HepG2 (cell line): ENCODE measurements around the gene SLC25A43. TPM values are rescaled to one million over a fixed set of nuclear protein-coding genes. Genes with fewer than 3 reads are reported as not detected.

Source experiments
- ATAC-seq: fragments of 200-7000 bp; cut with Tn5 transposase; 3 replicates; pipeline ENCODE4 v1.9.1; 2020; ENCODE audit warnings: mild to moderate bottlenecking, moderate library complexity
- BruUV-seq: library from RNA; stranded (reverse); fragments of 400-500 nt; replicated peaks from 2 replicates; lab custom pipeline; 2021; lab: Mats Ljungman, UMichigan
- CTCF ChIA-PET: fragments of 300-600 bp; formaldehyde crosslinking; extraction: SDS; loops from one replicate; lab custom pipeline; 2021; ENCODE audit warnings: low total read pairs, inconsistent platforms, low intra/inter-chr PET ratio; lab: Yijun Ruan, JAX
- POLR2A ChIA-PET: fragments of 350-600 bp; sonication (Branson Sonifier 250); formaldehyde crosslinking; loops from one replicate; lab custom pipeline; 2020; ENCODE audit warnings: antibody characterized with exemption, inconsistent platforms; lab: Yijun Ruan, JAX
- DNase-seq: peaks from one replicate; pipeline ENCODE4 v3.0.0-alpha.2; 2015; ENCODE audit warnings: low spot score
- FAIRE-seq: peaks from 3 replicates; lab custom pipeline; 2011; peaks lifted over from hg19 to GRCh38; lab: Jason Lieb, UNC
- H2AFZ ChIP-seq: one replicate; pipeline ENCODE4 v1.6.1; 2011; ENCODE audit warnings: low read length, inconsistent platforms
- H3K27ac ChIP-seq: fragments of 300-600 bp; 3 replicates; pipeline ENCODE4 v1.8.0; 2011; ENCODE audit warnings: mixed run types, mild to moderate bottlenecking, mixed read lengths, low read length, inconsistent platforms; ENCODE audit not compliant: insufficient read depth; ENCODE audit errors: extremely low read length
- H3K27me3 ChIP-seq, 2 experiments: fragments of 200-600 bp in 1 of 2; 2 replicates in 1 of 2; 3 replicates in 1 of 2; pipeline versions ENCODE4 v1.6.0 to v1.8.0; 2011; ENCODE audit warnings: low read length in 2 of 2, mild to moderate bottlenecking in 2 of 2, moderate library complexity in 2 of 2, inconsistent platforms in 1 of 2; ENCODE audit not compliant: insufficient read depth in 2 of 2, control insufficient read depth in 1 of 2
- H3K36me3 ChIP-seq, 2 experiments: fragments of 200-600 bp in 1 of 2; replicated peaks in 1 of 2; 2 replicates in 1 of 2; 3 replicates in 1 of 2; pipeline versions ENCODE4 v1.5.1 to v1.8.0; 2011; ENCODE audit warnings: low read length in 2 of 2, inconsistent platforms in 1 of 2; ENCODE audit not compliant: insufficient read depth in 2 of 2, control insufficient read depth in 1 of 2
- H3K4me1 ChIP-seq: 2 replicates; pipeline ENCODE4 v1.5.1; 2012; ENCODE audit warnings: low read length, inconsistent platforms; ENCODE audit not compliant: insufficient read depth
- H3K4me2 ChIP-seq: 2 replicates; pipeline ENCODE4 v1.6.0; 2011; ENCODE audit warnings: low read depth, low read length, inconsistent platforms
- H3K4me3 ChIP-seq, 3 experiments: fragments of 200-600 bp in 1 of 3; sonication (generic), shearing (Covaris generic) in 1 of 3; replicated peaks in 1 of 3; 2 replicates each; pipeline ENCODE4 v1.5.1; 2011 to 2016; ENCODE audit warnings: low read length in 3 of 3, inconsistent platforms in 2 of 3, low read depth in 2 of 3, mild to moderate bottlenecking in 2 of 3, control low read depth in 1 of 3, mixed read lengths in 1 of 3; ENCODE audit not compliant: insufficient read depth in 1 of 3
- H3K79me2 ChIP-seq: one replicate; pipeline ENCODE4 v1.6.1; 2011; ENCODE audit warnings: low read length, inconsistent platforms; ENCODE audit not compliant: insufficient read depth
- H3K9ac ChIP-seq: 2 replicates; pipeline ENCODE4 v1.6.0; 2011; ENCODE audit warnings: mild to moderate bottlenecking, low read depth, low read length, inconsistent platforms; ENCODE audit not compliant: insufficient read depth
- H3K9me3 ChIP-seq: 2 replicates; pipeline ENCODE4 v1.5.1; 2012; ENCODE audit warnings: mild to moderate bottlenecking, low read length
- H4K20me1 ChIP-seq: 2 replicates; pipeline ENCODE4 v1.6.0; 2011; ENCODE audit warnings: inconsistent platforms, mild to moderate bottlenecking, low read length, moderate library complexity; ENCODE audit not compliant: insufficient read depth
- ATF1 ChIP-seq: IDR thresholded peaks from 2 replicates; pipeline ENCODE4 v1.6.1; 2016; ENCODE audit warnings: mild to moderate bottlenecking, control low read depth
- ATF2 ChIP-seq: sonication (generic); formaldehyde crosslinking; IDR thresholded peaks from 2 replicates; pipeline ENCODE4 v1.4.0; 2020; ENCODE audit warnings: missing genetic modification reagents
- PLRG1 ChIP-seq: fragments of 450-650 bp; conservative IDR thresholded peaks from 2 replicates; pipeline ENCODE4 v1.6.1; 2016
- SOX6 ChIP-seq, 2 experiments: fragments of 450-650 bp in 1 of 2; sonication (generic) in 1 of 2; formaldehyde crosslinking in 1 of 2; IDR thresholded peaks; 2 replicates each; pipeline versions ENCODE4 v1.4.0 to v1.6.1; 2017 to 2020; ENCODE audit warnings: antibody characterized with exemption in 1 of 2, mild to moderate bottlenecking in 1 of 2, missing genetic modification reagents in 1 of 2
- TCF7L2 ChIP-seq: IDR thresholded peaks from 2 replicates; pipeline ENCODE4 v1.6.1; 2011; ENCODE audit warnings: mild to moderate bottlenecking, low read depth, low read length, moderate library complexity
- ZFP82 ChIP-seq: sonication (generic); formaldehyde crosslinking; IDR thresholded peaks from 2 replicates; pipeline ENCODE4 v1.5.1; 2020; ENCODE audit warnings: mild to moderate bottlenecking, missing genetic modification reagents, borderline replicate concordance
- ZNF850 ChIP-seq: sonication (generic); formaldehyde crosslinking; conservative IDR thresholded peaks from 2 replicates; pipeline ENCODE4 v1.9.0; 2021; ENCODE audit warnings: mild to moderate bottlenecking, missing genetic modification reagents
- in situ Hi-C: cut with HindIII; loops from 2 replicates; pipeline ENCODE4 v1.10.0; 2017; ENCODE audit warnings: low pct_unique_long_range_greater_than_20kb; ENCODE audit not compliant: extremely low pct_ligation_motif_present
- intact Hi-C: fragments of 100-400 bp; cut with micrococcal nuclease; formaldehyde crosslinking; loops from one replicate; pipeline ENCODE4 v1.10.0; 2022; ENCODE audit not compliant: unreplicated experiment
- polyA plus RNA-seq, 8 experiments: library from polyadenylated mRNA; depleted of rRNA in 3 of 8; stranded (reverse) in 7 of 8; unstranded in 1 of 8; fragments of >200 nt; fragmentation: Illumina TruSeq in 4 of 8; extraction: Trizol in 4 of 8; gene quantifications; 2 replicates each; pipeline versions ENCODE4 v1.2.1 to v1.2.3, GENCODE V29; 2011 to 2016; ENCODE audit warnings: low read depth in 4 of 8, missing spikeins in 1 of 8, mixed read lengths in 1 of 8; ENCODE audit not compliant: insufficient read depth in 1 of 8
- total RNA-seq, 5 experiments: library from RNA; depleted of rRNA; stranded (reverse); fragments of >200 nt; fragmentation: Illumina TruSeq; extraction: Trizol; gene quantifications; 2 replicates each; pipeline ENCODE4 v1.2.3, GENCODE V29; 2016; ENCODE audit warnings: low read depth in 1 of 5

The SLC25A43 gene
- total and polyA plus RNA-seq, 2 of the 13 experiments (the other 11 are each of a cell fraction or from before 2014, with no cell fraction given) = 5.8 to 13.2 TPM

GRCh38 chrX:119381349-119381944, 17.7 kb upstream of the SLC25A43 start (continued):
- TF ChIP-seq ZFP82 (no peak), ATF2 (CRISPR knock-in tag) (no peak)

- TF ChIP-seq SOX6 (IDR thresholded peaks at IDR 0.05) (no peak), SOX6 (CRISPR knock-in tag; IDR thresholded peaks at IDR 0.05) (no peak), TCF7L2 (no peak), ATF1 (CRISPR knock-in tag) (no peak), ZNF850 (CRISPR knock-in tag) (no peak), PLRG1 (no peak)
- intact Hi-C loops = no loop called here
- DNase-seq = no peak
- H2AFZ ChIP-seq = no peak overlapping the region
- BruUV-seq = no TSS peak
- ChIA-PET POLR2A (no interaction called here), CTCF (no interaction called here)
- no peak for FAIRE-seq
- H3K36me3 ChIP-seq = no peaks in the 10 kb centered on the region
- H3K4me2 ChIP-seq = no peak overlapping the region
- ATAC-seq = no peak
- in situ Hi-C loops = no loop called here
- H3K9ac ChIP-seq = no peak overlapping the region
- no peaks in the 10 kb centered on the region for H3K27me3 ChIP-seq
- H3K4me1 ChIP-seq = no peaks in the 10 kb centered on the region
- H3K4me3 ChIP-seq = no peak overlapping the region
- H4K20me1 ChIP-seq = no peaks in the 10 kb centered on the region
- H3K27ac ChIP-seq = no peak overlapping the region
- no peaks in the 10 kb centered on the region for H3K79me2 ChIP-seq
- no peaks in the 10 kb centered on the region for H3K9me3 ChIP-seq
Measured at GRCh38 chrX:119382606-119383005, 16.5 kb upstream of the SLC25A43 start.
